GM12872 (cell line): ENCODE results near the gene SYTL3.

ENCODE experiments used
- CTCF ChIP-seq: IDR thresholded peaks from 3 replicates; pipeline ENCODE4 v1.5.1; 2011; ENCODE audit warnings: low read depth, mild to moderate bottlenecking, low read length, moderate library complexity; ENCODE audit not compliant: insufficient read depth

SYTL3 gene

DNA sequence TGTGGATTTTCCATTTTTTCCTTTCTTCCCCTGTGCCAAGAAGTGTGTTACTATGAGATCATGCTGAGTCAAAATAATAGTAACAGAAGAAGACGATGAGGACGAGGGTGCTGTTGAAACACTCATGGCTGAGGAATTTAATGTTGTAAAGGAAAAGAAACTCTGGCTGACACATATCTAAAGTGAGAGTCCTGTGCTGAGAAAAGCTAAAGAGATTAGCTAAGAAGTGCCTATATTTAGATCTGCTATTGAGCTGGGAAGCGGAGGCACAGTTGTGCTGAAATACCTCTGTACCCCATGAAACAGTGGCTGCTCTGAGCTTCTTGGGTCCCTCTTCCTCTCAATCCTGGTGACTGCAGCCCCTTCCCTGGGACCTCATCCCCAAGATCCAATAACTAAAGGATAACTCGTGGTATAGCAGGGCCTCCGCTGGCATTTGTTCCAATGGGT, 1.1 kb upstream of the SYTL3 start:
- no peak for TF ChIP-seq CTCF

DNA sequence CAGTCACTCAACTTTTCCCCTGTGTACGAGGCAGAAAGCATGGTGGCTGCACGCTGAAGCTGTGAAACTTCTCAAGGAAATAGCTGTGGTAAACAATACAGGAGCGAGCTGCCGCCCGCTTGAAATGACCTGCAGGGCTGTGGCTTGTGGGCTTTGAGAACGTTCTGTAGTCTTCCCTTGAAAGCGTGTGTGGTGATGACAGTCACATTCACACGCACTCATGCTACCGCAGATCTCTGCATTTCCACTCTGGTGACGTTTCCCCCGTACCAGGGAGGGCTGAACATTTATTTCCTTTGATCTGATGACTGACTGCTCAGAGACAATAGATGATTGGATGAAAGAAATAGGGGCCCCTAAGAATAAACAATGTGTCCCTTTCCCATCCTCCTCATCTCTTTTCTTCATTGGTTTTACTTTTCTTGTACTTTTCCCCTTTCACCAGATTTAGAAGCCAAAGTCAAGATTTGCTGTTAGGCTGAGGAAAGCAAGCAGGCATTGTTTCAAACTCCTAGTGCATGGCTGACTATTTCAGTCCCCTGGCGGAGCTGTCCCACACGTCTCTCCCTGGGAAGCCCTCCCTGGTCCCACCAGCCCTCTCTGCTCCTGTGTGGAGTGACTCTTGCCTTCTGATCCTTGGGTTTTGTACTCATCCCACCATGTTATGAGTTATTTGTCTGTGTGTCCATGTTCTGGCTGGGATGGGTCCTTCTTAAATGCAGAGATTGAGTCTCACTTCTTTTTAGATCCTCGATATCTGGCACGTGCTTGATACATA, 3.9 kb downstream of the SYTL3 start:
- no peak for TF ChIP-seq CTCF

- TF ChIP-seq CTCF: no peak
These were observed 4.6 kb downstream of the SYTL3 start for GRCh38 chr6:158654498-158654897.

- TF ChIP-seq CTCF: no peak
These were observed 5.2 kb downstream of the SYTL3 start for GRCh38 chr6:158654960-158655489.

DNA sequence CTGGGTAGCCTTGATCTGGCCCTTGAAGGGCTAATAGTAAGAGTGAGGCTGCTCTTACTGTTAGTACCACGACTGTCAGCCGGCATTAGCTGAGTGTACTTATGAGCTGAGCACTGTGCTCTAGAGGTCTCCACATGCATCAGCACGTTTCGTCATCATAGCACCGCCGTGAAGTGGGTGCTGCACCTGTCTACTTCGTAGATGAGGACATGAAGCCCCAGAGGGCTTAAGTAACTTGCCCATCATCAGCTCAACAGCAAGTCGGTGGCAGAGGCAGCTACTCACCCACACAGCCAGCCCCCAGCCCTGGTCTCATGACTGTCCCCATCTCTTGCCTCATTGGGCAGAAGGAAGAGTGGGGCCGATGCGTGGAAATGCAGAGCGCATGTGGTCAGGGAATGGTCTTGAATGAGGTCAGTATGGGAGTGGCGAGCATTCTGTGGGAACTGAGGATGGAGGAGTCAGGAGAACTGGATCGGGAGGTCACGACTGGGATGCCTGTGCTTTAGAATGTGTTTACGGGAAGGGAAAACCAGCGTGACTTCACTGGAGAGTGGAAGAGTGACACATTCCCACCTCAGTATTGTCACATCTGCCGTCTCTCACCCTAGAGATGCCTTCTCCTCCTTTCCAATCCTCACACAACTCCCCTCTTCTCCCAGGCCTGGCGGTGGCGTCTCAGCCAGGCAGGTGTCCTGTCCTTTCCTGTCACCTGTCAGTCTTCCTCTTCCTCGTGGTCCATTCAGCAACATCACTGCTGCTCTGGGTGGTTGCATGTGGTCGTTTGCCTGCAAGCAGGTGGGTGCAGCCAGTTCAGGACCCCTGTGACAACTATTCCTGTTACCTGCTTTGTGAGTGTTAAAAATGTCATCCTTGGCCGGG, 6.0 kb downstream of the SYTL3 start:
- TF ChIP-seq CTCF: no peak

- TF ChIP-seq CTCF: peak; percentile 58
These were observed 10.5 kb downstream of the SYTL3 start for GRCh38 chr6:158660333-158660754.

GRCh38 chr6:158661156-158661685, 11.4 kb downstream of the SYTL3 start:
- no peak for TF ChIP-seq CTCF
